Measurements from ENCODE around the gene NAV3.

The NAV3 gene

DNA sequence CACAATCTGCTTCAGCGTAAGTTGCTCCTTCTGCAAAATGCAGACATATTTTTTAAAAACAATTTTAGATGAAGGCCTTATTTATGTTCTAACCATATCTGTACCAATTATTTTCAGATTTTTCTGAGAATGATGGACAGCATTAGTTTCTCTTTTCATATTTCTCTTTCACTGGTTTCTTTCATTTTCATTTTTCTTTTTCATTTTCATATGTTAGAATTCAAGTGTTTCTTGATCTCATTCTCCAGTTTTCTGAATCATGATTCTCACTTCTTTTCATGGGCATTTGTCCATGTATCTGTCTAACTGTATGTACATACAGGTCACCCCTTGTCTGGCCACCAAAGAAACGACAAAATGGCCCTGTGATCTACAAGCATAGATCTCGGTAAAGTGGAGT, 346.6 kb downstream of the NAV3 start:
- H3K27ac Mint-ChIP-seq = no peak overlapping the region
- no peaks in the 10 kb centered on the region for H3K4me1 Mint-ChIP-seq
- no peaks in the 10 kb centered on the region for H3K36me3 Mint-ChIP-seq
- no peak overlapping the region for H3K4me3 Mint-ChIP-seq
- H3K27me3 Mint-ChIP-seq = no peaks in the 10 kb centered on the region
- peaks cover 10% of the 10 kb centered on the region for H3K9me3 Mint-ChIP-seq

GRCh38 chr12:78179346-78179745, 348.7 kb downstream of the NAV3 start:
- Mint-ChIP-seq H3K9me3 (peaks cover 4% of the 10 kb centered on the region), H3K27me3 (no peaks in the 10 kb centered on the region), H3K4me1 (no peaks in the 10 kb centered on the region), H3K36me3 (no peaks in the 10 kb centered on the region), H3K4me3 (no peak overlapping the region), H3K27ac (no peak overlapping the region)

GRCh38 chr12:78181544-78182162, 351.0 kb downstream of the NAV3 start:
- no peak overlapping the region for H3K27ac Mint-ChIP-seq
- no peaks in the 10 kb centered on the region for H3K27me3 Mint-ChIP-seq

DNA sequence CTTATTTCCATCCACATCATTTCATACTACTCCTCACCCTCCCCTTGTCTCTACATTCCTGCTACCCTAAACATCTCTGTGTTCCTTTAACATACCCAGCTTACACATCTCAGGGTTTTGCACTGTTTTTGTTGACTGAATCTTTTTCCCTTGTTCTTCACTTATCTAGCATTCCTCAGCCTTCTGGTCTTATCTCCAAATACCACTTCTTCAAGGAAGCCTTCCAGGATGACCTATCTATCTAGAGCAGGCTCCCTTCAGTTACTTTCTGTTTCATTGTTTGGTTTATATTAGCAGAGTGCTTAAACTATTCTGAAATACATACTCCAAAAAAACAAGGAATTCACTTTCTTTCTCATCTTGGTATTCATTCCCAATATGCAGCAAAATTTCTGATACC, 353.1 kb downstream of the NAV3 start:
- H3K4me3 Mint-ChIP-seq = no peak overlapping the region

More at GRCh38 chr12:78181544-78182162, 351.0 kb downstream of the NAV3 start:
- no peaks in the 10 kb centered on the region for H3K9me3 Mint-ChIP-seq
- H3K4me1 Mint-ChIP-seq = no peaks in the 10 kb centered on the region
- no peak overlapping the region for H3K4me3 Mint-ChIP-seq
- H3K36me3 Mint-ChIP-seq = no peaks in the 10 kb centered on the region

GRCh38 chr12:78185109-78185508, 354.4 kb downstream of the NAV3 start:
- H3K36me3 Mint-ChIP-seq = no peaks in the 10 kb centered on the region
- H3K9me3 Mint-ChIP-seq = peaks cover 4% of the 10 kb centered on the region
- no peak overlapping the region for H3K27ac Mint-ChIP-seq
- H3K4me1 Mint-ChIP-seq = no peaks in the 10 kb centered on the region
- no peak overlapping the region for H3K4me3 Mint-ChIP-seq
- H3K27me3 Mint-ChIP-seq = no peaks in the 10 kb centered on the region

More for the DNA sequence above, 353.1 kb downstream of the NAV3 start:
- Mint-ChIP-seq H3K4me1 (no peaks in the 10 kb centered on the region), H3K36me3 (no peaks in the 10 kb centered on the region), H3K9me3 (no peaks in the 10 kb centered on the region), H3K27ac (no peak overlapping the region), H3K27me3 (no peaks in the 10 kb centered on the region)

DNA sequence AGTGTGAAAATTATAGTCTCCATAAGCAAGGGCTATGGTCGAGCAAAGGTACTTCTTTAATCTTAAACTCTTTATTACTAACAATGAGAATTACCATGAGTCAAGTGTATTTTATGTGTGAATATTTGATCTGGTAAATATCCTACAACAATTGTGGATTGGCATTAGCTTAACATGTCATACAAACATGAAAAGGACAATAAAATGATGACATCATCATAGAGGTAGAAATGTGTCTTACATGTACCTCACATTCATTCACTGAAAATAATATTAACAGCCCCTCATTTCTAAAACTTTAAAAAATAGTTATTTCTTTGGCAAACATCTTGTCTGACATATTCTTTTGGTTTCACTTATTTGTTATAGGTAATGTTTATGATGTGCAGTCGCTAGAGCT, 355.0 kb downstream of the NAV3 start:
- Mint-ChIP-seq H3K9me3 (peaks cover 4% of the 10 kb centered on the region), H3K36me3 (no peaks in the 10 kb centered on the region), H3K27ac (no peak overlapping the region), H3K27me3 (no peaks in the 10 kb centered on the region), H3K4me1 (no peaks in the 10 kb centered on the region), H3K4me3 (no peak overlapping the region)

- Mint-ChIP-seq H3K4me3 (no peak overlapping the region), H3K9me3 (peaks cover 4% of the 10 kb centered on the region), H3K27ac (no peak overlapping the region), H3K27me3 (no peaks in the 10 kb centered on the region), H3K36me3 (no peaks in the 10 kb centered on the region), H3K4me1 (no peaks in the 10 kb centered on the region)
Observed at GRCh38 chr12:78186670-78187069, 356.0 kb downstream of the NAV3 start.

GRCh38 chr12:78187741-78188140, 357.0 kb downstream of the NAV3 start:
- no peaks in the 10 kb centered on the region for H3K27me3 Mint-ChIP-seq
- no peaks in the 10 kb centered on the region for H3K4me1 Mint-ChIP-seq
- no peak overlapping the region for H3K4me3 Mint-ChIP-seq
- H3K36me3 Mint-ChIP-seq = no peaks in the 10 kb centered on the region
- peaks cover 4% of the 10 kb centered on the region for H3K9me3 Mint-ChIP-seq
- no peak overlapping the region for H3K27ac Mint-ChIP-seq

DNA sequence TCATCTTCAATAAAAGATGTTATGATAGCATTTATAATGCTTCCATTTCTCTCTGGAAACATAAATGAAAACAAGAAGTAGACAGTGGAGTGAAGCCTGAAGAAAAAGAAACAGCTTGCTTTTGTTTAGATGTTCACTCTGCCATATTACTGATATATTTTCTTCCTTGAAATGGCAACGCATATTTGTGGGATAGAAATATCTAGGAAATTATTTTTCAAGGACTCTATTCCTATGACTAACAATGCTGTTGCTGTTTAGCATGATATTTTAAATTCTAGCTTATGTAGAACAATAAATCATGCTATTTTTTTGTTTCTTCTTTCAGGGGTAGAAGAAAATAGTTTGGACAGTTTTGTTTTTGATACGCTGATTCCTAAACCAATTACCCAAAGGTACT, 359.0 kb downstream of the NAV3 start:
- H3K9me3 Mint-ChIP-seq = peaks cover 14% of the 10 kb centered on the region
- no peaks in the 10 kb centered on the region for H3K27me3 Mint-ChIP-seq
- H3K36me3 Mint-ChIP-seq = no peaks in the 10 kb centered on the region
- H3K4me3 Mint-ChIP-seq = no peak overlapping the region
- H3K27ac Mint-ChIP-seq = no peak overlapping the region
- H3K4me1 Mint-ChIP-seq = no peaks in the 10 kb centered on the region

DNA sequence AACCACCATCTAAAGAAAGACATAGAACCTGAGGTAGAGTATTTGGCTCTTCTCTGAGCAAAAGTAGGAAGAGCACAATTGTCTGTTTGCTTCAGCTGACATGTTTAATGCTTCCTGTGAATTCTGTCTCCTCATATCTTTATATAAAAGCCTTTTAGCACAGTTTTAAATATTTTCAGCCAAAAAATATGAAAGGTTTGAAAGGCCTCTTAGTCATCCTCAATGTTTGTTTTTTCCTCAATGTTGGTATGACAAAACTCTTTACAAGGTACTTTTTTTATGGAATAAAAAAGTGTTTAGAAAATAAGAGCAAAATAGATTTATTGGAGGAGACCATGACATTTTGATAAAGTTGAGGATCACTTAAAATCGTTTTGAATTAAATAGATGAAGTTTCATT, 360.9 kb downstream of the NAV3 start:
- Mint-ChIP-seq H3K27me3 (no peaks in the 10 kb centered on the region), H3K4me1 (no peaks in the 10 kb centered on the region), H3K4me3 (no peak overlapping the region), H3K9me3 (peaks cover 14% of the 10 kb centered on the region), H3K36me3 (no peaks in the 10 kb centered on the region), H3K27ac (no peak overlapping the region)

GRCh38 chr12:78192979-78193378, 362.3 kb downstream of the NAV3 start:
- no peaks in the 10 kb centered on the region for H3K36me3 Mint-ChIP-seq
- H3K4me1 Mint-ChIP-seq = no peaks in the 10 kb centered on the region
- peaks cover 14% of the 10 kb centered on the region for H3K9me3 Mint-ChIP-seq
- H3K27me3 Mint-ChIP-seq = no peaks in the 10 kb centered on the region
- no peak overlapping the region for H3K27ac Mint-ChIP-seq
- H3K4me3 Mint-ChIP-seq = no peak overlapping the region

GRCh38 chr12:78194448-78194847, 363.8 kb downstream of the NAV3 start:
- Mint-ChIP-seq H3K36me3 (no peaks in the 10 kb centered on the region), H3K27me3 (no peaks in the 10 kb centered on the region), H3K4me1 (no peaks in the 10 kb centered on the region), H3K27ac (no peak overlapping the region), H3K4me3 (no peak overlapping the region), H3K9me3 (peaks cover 11% of the 10 kb centered on the region)

DNA sequence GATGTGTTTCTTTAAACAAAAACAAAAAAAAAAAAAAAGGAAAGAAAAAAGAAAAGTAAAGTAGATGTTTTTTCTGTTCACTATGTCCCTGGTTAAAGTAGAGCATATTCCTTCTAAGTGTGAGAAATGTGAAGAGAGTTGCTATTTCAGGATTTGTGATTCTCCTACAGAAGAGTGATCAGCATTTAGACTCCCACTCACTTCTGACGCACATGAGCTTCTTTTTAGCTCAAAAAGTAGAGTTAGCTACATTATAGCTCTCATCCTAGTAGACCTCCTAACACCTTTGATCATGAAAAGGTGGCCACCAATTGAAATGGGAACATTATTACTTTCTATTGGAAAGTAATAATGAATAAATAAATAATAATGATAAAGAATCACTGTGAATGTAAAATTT, 368.2 kb downstream of the NAV3 start:
- no peaks in the 10 kb centered on the region for H3K4me1 Mint-ChIP-seq
- no peaks in the 10 kb centered on the region for H3K36me3 Mint-ChIP-seq
- no peaks in the 10 kb centered on the region for H3K27me3 Mint-ChIP-seq
- peaks cover 8% of the 10 kb centered on the region for H3K9me3 Mint-ChIP-seq
- no peak overlapping the region for H3K4me3 Mint-ChIP-seq
- no peak overlapping the region for H3K27ac Mint-ChIP-seq

GRCh38 chr12:78199926-78200325, 369.2 kb downstream of the NAV3 start:
- H3K27ac Mint-ChIP-seq = no peak overlapping the region
- no peaks in the 10 kb centered on the region for H3K36me3 Mint-ChIP-seq
- H3K27me3 Mint-ChIP-seq = no peaks in the 10 kb centered on the region
- no peaks in the 10 kb centered on the region for H3K4me1 Mint-ChIP-seq
- peaks cover 5% of the 10 kb centered on the region for H3K9me3 Mint-ChIP-seq
- no peak overlapping the region for H3K4me3 Mint-ChIP-seq

DNA sequence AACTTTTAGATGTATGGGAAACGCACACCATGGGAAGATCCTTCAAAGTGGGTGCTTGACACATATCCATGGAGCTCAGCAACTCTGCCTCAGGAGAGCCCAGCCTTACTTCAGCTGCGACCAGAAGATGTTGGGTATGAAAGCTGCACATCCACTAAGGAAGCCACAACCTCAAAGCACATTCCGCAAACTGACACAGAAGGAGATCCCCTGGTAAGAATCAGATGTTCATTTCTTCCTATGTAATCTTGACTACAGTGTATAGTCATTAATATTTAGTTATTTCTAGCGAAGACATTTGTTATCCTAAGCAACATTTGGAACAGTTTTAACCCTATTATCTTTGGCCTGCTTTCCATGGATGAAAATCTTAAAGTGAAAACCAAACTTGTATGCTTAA, 374.2 kb downstream of the NAV3 start:
- H3K27me3 Mint-ChIP-seq = no peaks in the 10 kb centered on the region
- no peaks in the 10 kb centered on the region for H3K36me3 Mint-ChIP-seq
- H3K9me3 Mint-ChIP-seq = peaks cover 5% of the 10 kb centered on the region
- H3K4me3 Mint-ChIP-seq = no peak overlapping the region
- no peaks in the 10 kb centered on the region for H3K4me1 Mint-ChIP-seq
- no peak overlapping the region for H3K27ac Mint-ChIP-seq

GRCh38 chr12:78208092-78208491, 377.4 kb downstream of the NAV3 start:
- H3K4me1 Mint-ChIP-seq = no peaks in the 10 kb centered on the region
- H3K9me3 Mint-ChIP-seq = peaks cover 5% of the 10 kb centered on the region
- no peaks in the 10 kb centered on the region for H3K27me3 Mint-ChIP-seq
- no peak overlapping the region for H3K4me3 Mint-ChIP-seq
- H3K27ac Mint-ChIP-seq = no peak overlapping the region
- no peaks in the 10 kb centered on the region for H3K36me3 Mint-ChIP-seq

DNA sequence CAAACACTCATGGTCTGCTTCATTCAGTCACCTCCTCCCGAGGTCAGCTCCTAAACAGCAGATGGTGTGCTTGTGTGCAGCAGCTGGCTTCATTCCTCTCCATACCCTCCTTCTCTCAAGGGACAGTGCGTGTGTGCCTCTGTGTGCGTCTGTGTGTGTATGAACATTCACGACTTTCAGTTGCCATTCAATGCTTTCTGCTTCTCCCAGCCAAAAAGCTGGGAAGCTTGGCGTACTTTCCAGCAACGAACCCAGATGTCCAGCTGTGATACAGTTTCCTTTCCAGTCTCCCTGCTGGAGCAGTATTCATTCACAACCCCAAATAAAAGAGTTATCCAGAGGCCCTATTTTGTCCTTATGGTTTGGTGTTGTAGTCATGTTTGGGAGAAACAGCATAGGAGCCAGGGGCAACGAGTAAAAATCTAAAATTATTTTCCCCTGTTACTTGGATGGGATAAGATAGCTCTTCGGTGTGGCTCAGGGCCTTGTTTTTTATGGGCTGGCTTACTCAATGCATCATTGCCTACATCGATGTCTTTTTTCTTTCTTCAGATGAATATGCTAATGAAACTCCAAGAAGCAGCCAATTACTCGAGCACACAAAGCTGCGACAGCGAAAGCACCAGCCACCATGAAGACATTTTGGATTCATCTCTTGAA, 379.3 kb downstream of the NAV3 start:
- Mint-ChIP-seq H3K9me3 (no peaks in the 10 kb centered on the region), H3K27ac (no peak overlapping the region), H3K4me3 (no peak overlapping the region)

More for the DNA sequence above, 379.3 kb downstream of the NAV3 start:
- H3K4me1 Mint-ChIP-seq = no peaks in the 10 kb centered on the region
- no peaks in the 10 kb centered on the region for H3K36me3 Mint-ChIP-seq
- H3K27me3 Mint-ChIP-seq = no peaks in the 10 kb centered on the region

Data from activated naive CD4-positive, alpha-beta T cell treated with anti-CD3 and anti-CD28 coated beads, Interleukin-2, amount 50 U/mL, for 24 hours (primary cell).